GM12878 (cell line): ENCODE measurements around the gene HIVEP1. TPM values are rescaled to one million over a fixed set of nuclear protein-coding genes. Genes with fewer than 3 reads are reported as not detected.

Experiments used
- ATAC-seq: fragments of 200-7000 bp; cut with Tn5 transposase; 3 replicates; pipeline ENCODE4 v1.9.1; 2020; ENCODE audit warnings: mild to moderate bottlenecking, moderate library complexity
- BruUV-seq: library from RNA; stranded (reverse); fragments of 400-500 nt; replicated peaks from 2 replicates; lab custom pipeline; 2021; lab: Mats Ljungman, UMichigan
- CTCF ChIA-PET: fragments of 300-600 bp; sonication (Branson Sonifier 250); formaldehyde crosslinking; extraction: SDS; loops from one replicate; lab custom pipeline; 2021; ENCODE audit warnings: inconsistent platforms; lab: Yijun Ruan, JAX
- POLR2A ChIA-PET: fragments of 350-600 bp; formaldehyde crosslinking; extraction: SDS; loops from one replicate; lab custom pipeline; 2021; ENCODE audit warnings: inconsistent platforms; lab: Charles Lee
- RAD21 ChIA-PET: fragments of 300-600 bp; sonication (Branson Sonifier 250); formaldehyde crosslinking; loops from one replicate; lab custom pipeline; 2023; ENCODE audit warnings: antibody characterized with exemption; ENCODE audit not compliant: unreplicated experiment; lab: Charles Lee
- SMC1A ChIA-PET: fragments of 300-600 bp; sonication (Branson Sonifier 250); formaldehyde crosslinking; loops from one replicate; lab custom pipeline; 2023; ENCODE audit not compliant: unreplicated experiment, uncharacterized antibody; lab: Charles Lee
- DNase-seq: peaks from one replicate; pipeline ENCODE4 v3.0.0-alpha.2; 2011; ENCODE audit warnings: low read depth, low spot score
- FAIRE-seq: peaks from 3 replicates; lab custom pipeline; 2011; peaks lifted over from hg19 to GRCh38; lab: Jason Lieb, UNC
- H2AFZ ChIP-seq: 2 replicates; pipeline ENCODE4 v1.6.0; 2011; ENCODE audit warnings: low read depth, low read length, control low read depth; ENCODE audit not compliant: control insufficient read depth
- H3K27ac ChIP-seq: 2 replicates; pipeline ENCODE4 v1.5.1; 2011; ENCODE audit warnings: control low read depth; ENCODE audit not compliant: control insufficient read depth, insufficient read depth
- H3K27me3 ChIP-seq, 2 experiments: replicated peaks in 1 of 2; 2 replicates each; pipeline versions ENCODE4 v1.6.0 to v1.6.1; 2011; ENCODE audit warnings: low read length in 1 of 2; ENCODE audit not compliant: control insufficient read depth in 2 of 2, insufficient read depth in 2 of 2
- H3K36me3 ChIP-seq, 2 experiments: 2 replicates each; pipeline ENCODE4 v1.5.1; 2011; ENCODE audit warnings: low read length in 1 of 2; ENCODE audit not compliant: control insufficient read depth in 2 of 2, insufficient read depth in 2 of 2
- H3K4me1 ChIP-seq: 2 replicates; pipeline ENCODE4 v1.6.1; 2011; ENCODE audit warnings: mild to moderate bottlenecking, low read length, moderate library complexity, mixed read lengths; ENCODE audit not compliant: control insufficient read depth, insufficient read depth
- H3K4me2 ChIP-seq: 2 replicates; pipeline ENCODE4 v1.6.0; 2011; ENCODE audit warnings: control low read depth; ENCODE audit not compliant: control insufficient read depth, insufficient read depth
- H3K4me3 ChIP-seq: fragments of 200-600 bp; sonication (generic); 2 replicates; pipeline ENCODE4 v1.5.1; 2016
- H3K79me2 ChIP-seq: 2 replicates; pipeline ENCODE4 v1.6.0; 2011; ENCODE audit warnings: low read length; ENCODE audit not compliant: control insufficient read depth, insufficient read depth
- H3K9ac ChIP-seq: 2 replicates; pipeline ENCODE4 v1.8.0; 2011; ENCODE audit warnings: low read length, control low read depth, mixed read lengths; ENCODE audit not compliant: control insufficient read depth, insufficient read depth
- H3K9me3 ChIP-seq: replicated peaks from 3 replicates; pipeline ENCODE4 v1.5.1; 2011; ENCODE audit warnings: mild to moderate bottlenecking, low read length; ENCODE audit not compliant: control insufficient read depth, insufficient read depth
- H4K20me1 ChIP-seq: 2 replicates; pipeline ENCODE4 v1.6.0; 2011; ENCODE audit not compliant: control insufficient read depth, insufficient read depth
- ATF7 ChIP-seq: fragments of 450-650 bp; IDR thresholded peaks from 2 replicates; pipeline ENCODE4 v1.6.1; 2016; ENCODE audit warnings: low read depth, mild to moderate bottlenecking
- IKZF2 ChIP-seq, 2 experiments: fragments of 450-650 bp; IDR thresholded peaks; 2 replicates each; pipeline ENCODE4 v1.6.1; 2017; ENCODE audit warnings: mild to moderate bottlenecking in 2 of 2, moderate library complexity in 2 of 2
- JUNB ChIP-seq: IDR thresholded peaks from 2 replicates; pipeline ENCODE4 v1.6.1; 2016; ENCODE audit warnings: antibody characterized with exemption, mild to moderate bottlenecking
- POLR2AphosphoS5 ChIP-seq: IDR thresholded peaks from 2 replicates; pipeline ENCODE4 v1.6.1; 2011; ENCODE audit warnings: mild to moderate bottlenecking, low read length, inconsistent platforms
- WGBS: methylation state at CpG from one replicate; pipeline ENCODE4 v1.1.6; 2016; ENCODE audit warnings: low lambda C conversion rate; ENCODE audit not compliant: insufficient replicate concordance, insufficient coverage; ENCODE audit errors: missing lambda C conversion rate; 5-methylcytosine and 5-hydroxymethylcytosine counted together
- in situ Hi-C: fragments of 300-500 bp; cut with MboI; formaldehyde crosslinking; loops from 9 replicates; pipeline ENCODE4 v1.14.3; 2018; ENCODE audit warnings: mixed read lengths
- intact Hi-C: fragments of 100-400 bp; cut with micrococcal nuclease; formaldehyde crosslinking; loops from one replicate; pipeline ENCODE4 v1.14.2; 2022; ENCODE audit not compliant: unreplicated experiment
- polyA plus RNA-seq, 11 experiments: library from polyadenylated mRNA; depleted of rRNA in 4 of 11; unstranded in 6 of 11; stranded (reverse) in 5 of 11; fragments of >200 nt; fragmentation: Nextera tagmentation in 4 of 11; fragmentation: Illumina TruSeq in 1 of 11; extraction: Ambion mirVana in 4 of 11; extraction: Trizol in 1 of 11; gene quantifications; 1 replicate in 1 of 11; 2 replicates in 10 of 11; pipeline versions ENCODE4 v1.2.1 to v1.2.3, GENCODE V29; 2011 to 2016; ENCODE audit warnings: inconsistent platforms in 2 of 11, missing spikeins in 2 of 11, low read depth in 1 of 11
- total RNA-seq, 4 experiments: library from RNA; depleted of rRNA in 3 of 4; stranded (reverse); fragments of >200 nt in 3 of 4; fragmentation: Illumina TruSeq in 1 of 4; extraction: Trizol in 1 of 4; gene quantifications; 2 replicates each; pipeline versions ENCODE4 v1.2.1 to v1.2.3, GENCODE V29; 2013 to 2021
- TF ChIP-seq, protein P1 (sequence below): fragments of 450-650 bp; IDR thresholded peaks from 2 replicates; pipeline ENCODE4 v1.6.1; 2016; ENCODE audit warnings: mild to moderate bottlenecking, moderate library complexity, borderline replicate concordance
- TF ChIP-seq, protein P2 (sequence below): IDR thresholded peaks from 2 replicates; pipeline ENCODE4 v1.6.1; 2012; ENCODE audit warnings: low read length, inconsistent platforms
- TF ChIP-seq, protein P3 (sequence below): fragments of 450-650 bp; IDR thresholded peaks from 2 replicates; pipeline ENCODE4 v1.6.1; 2017; ENCODE audit warnings: low read depth, mild to moderate bottlenecking, moderate library complexity
- TF ChIP-seq, protein P4 (sequence below): fragments of 450-650 bp; IDR thresholded peaks from 2 replicates; pipeline ENCODE4 v1.6.1; 2017; ENCODE audit warnings: mild to moderate bottlenecking, low read depth, inconsistent platforms; ENCODE audit not compliant: poor library complexity, severe bottlenecking
- TF ChIP-seq, protein P5 (sequence below): fragments of 450-650 bp; formaldehyde crosslinking; IDR thresholded peaks from 2 replicates; pipeline ENCODE4 v1.5.0; 2022; ENCODE audit warnings: mild to moderate bottlenecking, missing genetic modification characterization

The HIVEP1 gene
- total and polyA plus RNA-seq, 10 of the 15 experiments (the other 5 are each of a cell fraction or from before 2014, with no cell fraction given): 4.3 to 37.5 (median 21.6) TPM

DNA sequence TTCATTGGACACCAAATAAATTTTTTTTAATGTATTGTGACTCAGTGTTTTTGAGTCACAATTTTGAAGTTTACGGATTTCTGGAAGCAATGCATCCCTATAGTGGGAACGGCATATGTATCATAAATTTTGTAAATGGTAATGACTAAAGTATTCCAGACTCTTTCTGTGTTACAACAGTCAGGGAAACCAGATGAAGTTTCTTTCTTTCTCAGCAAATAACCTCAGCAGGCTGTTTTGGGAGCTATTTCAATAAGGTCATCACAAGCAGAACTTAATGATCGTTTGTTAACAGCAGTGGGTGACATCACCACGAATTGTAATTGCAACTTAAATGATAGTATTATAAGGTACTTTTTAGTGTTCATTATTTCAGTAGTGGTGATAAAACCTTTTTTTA lies 52.0 kb downstream of the HIVEP1 start:
- 12% methylated on average over 4 of the region's 4 CpGs for WGBS
- DNase-seq: no peak
- no peak for FAIRE-seq
- Histone ChIP-seq H3K27ac (peak overlapping the region; percentile 97), H3K9me3 (no peaks in the 10 kb centered on the region; the same call in 2 of the 3 replicates), H3K4me3 (0 out of 2 replicates have a peak overlapping the region, but pooled peaks have one; percentile 35), H3K79me2 (peaks cover 100% of the 10 kb centered on the region), H3K4me1 (peaks cover 43% of the 10 kb centered on the region), H4K20me1 (no peaks in the 10 kb centered on the region), H2AFZ (no peak overlapping the region), H3K27me3 (no peaks in the 10 kb centered on the region), H3K4me2 (peak overlapping the region; percentile 92), H3K9ac (peak overlapping the region; percentile 62; the same call in 1 of the 2 replicates), H3K36me3 (peaks cover 0 to 1% of the 10 kb centered on the region in 2 experiments; a peak in 1 of 4 replicates)
- ChIA-PET CTCF (interaction anchor here (0.6 to 2.5 kb wide), 7 partner anchors 11 to 542 kb away, joined by 3 to 9 read pairs (median 4); no protein-coding TSS in a partner anchor), SMC1A (interaction anchor here (0.7 to 3.7 kb wide), 15 partner anchors 9 to 363 kb away, joined by 3 to 20 read pairs (median 5); no protein-coding TSS in a partner anchor), RAD21 (interaction anchor here (0.6 to 9.8 kb wide), 12 partner anchors 11 to 354 kb away, joined by 3 to 77 read pairs (median 4); partner anchors contain the start of genes EDN1 and HIVEP1), POLR2A (interaction anchor here (1.2 to 1.8 kb wide), 2 partner anchors 11 to 354 kb away, joined by 3 to 6 read pairs; no protein-coding TSS in a partner anchor)
- ATAC-seq: peak; percentile 10
- intact Hi-C loops (loop anchor here (5.0 kb wide), 3 partner anchors 53 to 352 kb away; no protein-coding TSS in a partner anchor), in situ Hi-C loops (no loop called here)
- no TSS peak for BruUV-seq
- TF ChIP-seq IKZF2 (IDR thresholded peaks at IDR 0.05) (no peak), ATF7 (peak; percentile 84), JUNB (peak; percentile 80), POLR2AphosphoS5 (no peak)
- TF ChIP-seq, protein P1, sequence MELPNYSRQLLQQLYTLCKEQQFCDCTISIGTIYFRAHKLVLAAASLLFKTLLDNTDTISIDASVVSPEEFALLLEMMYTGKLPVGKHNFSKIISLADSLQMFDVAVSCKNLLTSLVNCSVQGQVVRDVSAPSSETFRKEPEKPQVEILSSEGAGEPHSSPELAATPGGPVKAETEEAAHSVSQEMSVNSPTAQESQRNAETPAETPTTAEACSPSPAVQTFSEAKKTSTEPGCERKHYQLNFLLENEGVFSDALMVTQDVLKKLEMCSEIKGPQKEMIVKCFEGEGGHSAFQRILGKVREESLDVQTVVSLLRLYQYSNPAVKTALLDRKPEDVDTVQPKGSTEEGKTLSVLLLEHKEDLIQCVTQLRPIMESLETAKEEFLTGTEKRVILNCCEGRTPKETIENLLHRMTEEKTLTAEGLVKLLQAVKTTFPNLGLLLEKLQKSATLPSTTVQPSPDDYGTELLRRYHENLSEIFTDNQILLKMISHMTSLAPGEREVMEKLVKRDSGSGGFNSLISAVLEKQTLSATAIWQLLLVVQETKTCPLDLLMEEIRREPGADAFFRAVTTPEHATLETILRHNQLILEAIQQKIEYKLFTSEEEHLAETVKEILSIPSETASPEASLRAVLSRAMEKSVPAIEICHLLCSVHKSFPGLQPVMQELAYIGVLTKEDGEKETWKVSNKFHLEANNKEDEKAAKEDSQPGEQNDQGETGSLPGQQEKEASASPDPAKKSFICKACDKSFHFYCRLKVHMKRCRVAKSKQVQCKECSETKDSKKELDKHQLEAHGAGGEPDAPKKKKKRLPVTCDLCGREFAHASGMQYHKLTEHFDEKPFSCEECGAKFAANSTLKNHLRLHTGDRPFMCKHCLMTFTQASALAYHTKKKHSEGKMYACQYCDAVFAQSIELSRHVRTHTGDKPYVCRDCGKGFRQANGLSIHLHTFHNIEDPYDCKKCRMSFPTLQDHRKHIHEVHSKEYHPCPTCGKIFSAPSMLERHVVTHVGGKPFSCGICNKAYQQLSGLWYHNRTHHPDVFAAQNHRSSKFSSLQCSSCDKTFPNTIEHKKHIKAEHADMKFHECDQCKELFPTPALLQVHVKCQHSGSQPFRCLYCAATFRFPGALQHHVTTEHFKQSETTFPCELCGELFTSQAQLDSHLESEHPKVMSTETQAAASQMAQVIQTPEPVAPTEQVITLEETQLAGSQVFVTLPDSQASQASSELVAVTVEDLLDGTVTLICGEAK: no peak
- TF ChIP-seq, protein P2, sequence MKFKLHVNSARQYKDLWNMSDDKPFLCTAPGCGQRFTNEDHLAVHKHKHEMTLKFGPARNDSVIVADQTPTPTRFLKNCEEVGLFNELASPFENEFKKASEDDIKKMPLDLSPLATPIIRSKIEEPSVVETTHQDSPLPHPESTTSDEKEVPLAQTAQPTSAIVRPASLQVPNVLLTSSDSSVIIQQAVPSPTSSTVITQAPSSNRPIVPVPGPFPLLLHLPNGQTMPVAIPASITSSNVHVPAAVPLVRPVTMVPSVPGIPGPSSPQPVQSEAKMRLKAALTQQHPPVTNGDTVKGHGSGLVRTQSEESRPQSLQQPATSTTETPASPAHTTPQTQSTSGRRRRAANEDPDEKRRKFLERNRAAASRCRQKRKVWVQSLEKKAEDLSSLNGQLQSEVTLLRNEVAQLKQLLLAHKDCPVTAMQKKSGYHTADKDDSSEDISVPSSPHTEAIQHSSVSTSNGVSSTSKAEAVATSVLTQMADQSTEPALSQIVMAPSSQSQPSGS: peak; percentile 71
- TF ChIP-seq, protein P3, sequence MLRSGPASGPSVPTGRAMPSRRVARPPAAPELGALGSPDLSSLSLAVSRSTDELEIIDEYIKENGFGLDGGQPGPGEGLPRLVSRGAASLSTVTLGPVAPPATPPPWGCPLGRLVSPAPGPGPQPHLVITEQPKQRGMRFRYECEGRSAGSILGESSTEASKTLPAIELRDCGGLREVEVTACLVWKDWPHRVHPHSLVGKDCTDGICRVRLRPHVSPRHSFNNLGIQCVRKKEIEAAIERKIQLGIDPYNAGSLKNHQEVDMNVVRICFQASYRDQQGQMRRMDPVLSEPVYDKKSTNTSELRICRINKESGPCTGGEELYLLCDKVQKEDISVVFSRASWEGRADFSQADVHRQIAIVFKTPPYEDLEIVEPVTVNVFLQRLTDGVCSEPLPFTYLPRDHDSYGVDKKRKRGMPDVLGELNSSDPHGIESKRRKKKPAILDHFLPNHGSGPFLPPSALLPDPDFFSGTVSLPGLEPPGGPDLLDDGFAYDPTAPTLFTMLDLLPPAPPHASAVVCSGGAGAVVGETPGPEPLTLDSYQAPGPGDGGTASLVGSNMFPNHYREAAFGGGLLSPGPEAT: no peak
- TF ChIP-seq, protein P4, sequence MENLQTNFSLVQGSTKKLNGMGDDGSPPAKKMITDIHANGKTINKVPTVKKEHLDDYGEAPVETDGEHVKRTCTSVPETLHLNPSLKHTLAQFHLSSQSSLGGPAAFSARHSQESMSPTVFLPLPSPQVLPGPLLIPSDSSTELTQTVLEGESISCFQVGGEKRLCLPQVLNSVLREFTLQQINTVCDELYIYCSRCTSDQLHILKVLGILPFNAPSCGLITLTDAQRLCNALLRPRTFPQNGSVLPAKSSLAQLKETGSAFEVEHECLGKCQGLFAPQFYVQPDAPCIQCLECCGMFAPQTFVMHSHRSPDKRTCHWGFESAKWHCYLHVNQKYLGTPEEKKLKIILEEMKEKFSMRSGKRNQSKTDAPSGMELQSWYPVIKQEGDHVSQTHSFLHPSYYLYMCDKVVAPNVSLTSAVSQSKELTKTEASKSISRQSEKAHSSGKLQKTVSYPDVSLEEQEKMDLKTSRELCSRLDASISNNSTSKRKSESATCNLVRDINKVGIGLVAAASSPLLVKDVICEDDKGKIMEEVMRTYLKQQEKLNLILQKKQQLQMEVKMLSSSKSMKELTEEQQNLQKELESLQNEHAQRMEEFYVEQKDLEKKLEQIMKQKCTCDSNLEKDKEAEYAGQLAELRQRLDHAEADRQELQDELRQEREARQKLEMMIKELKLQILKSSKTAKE: peak; percentile 12
- TF ChIP-seq, protein P5, sequence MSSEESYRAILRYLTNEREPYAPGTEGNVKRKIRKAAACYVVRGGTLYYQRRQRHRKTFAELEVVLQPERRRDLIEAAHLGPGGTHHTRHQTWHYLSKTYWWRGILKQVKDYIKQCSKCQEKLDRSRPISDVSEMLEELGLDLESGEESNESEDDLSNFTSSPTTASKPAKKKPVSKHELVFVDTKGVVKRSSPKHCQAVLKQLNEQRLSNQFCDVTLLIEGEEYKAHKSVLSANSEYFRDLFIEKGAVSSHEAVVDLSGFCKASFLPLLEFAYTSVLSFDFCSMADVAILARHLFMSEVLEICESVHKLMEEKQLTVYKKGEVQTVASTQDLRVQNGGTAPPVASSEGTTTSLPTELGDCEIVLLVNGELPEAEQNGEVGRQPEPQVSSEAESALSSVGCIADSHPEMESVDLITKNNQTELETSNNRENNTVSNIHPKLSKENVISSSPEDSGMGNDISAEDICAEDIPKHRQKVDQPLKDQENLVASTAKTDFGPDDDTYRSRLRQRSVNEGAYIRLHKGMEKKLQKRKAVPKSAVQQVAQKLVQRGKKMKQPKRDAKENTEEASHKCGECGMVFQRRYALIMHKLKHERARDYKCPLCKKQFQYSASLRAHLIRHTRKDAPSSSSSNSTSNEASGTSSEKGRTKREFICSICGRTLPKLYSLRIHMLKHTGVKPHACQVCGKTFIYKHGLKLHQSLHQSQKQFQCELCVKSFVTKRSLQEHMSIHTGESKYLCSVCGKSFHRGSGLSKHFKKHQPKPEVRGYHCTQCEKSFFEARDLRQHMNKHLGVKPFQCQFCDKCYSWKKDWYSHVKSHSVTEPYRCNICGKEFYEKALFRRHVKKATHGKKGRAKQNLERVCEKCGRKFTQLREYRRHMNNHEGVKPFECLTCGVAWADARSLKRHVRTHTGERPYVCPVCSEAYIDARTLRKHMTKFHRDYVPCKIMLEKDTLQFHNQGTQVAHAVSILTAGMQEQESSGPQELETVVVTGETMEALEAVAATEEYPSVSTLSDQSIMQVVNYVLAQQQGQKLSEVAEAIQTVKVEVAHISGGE (CRISPR knock-in tag): no peak
